Peyer's patch (tissue), 4 donors: ENCODE measurements around the gene AGAP2. TPM values are rescaled to one million over a fixed set of nuclear protein-coding genes. Genes with fewer than 3 reads are reported as not detected.
A peak's percentile ranks its signal among the peaks of the same experiment; 100 is the strongest.

Source experiments
- DNase-seq, 3 donors: peaks; one replicate each; pipeline ENCODE4 v3.0.0-alpha.2; 2017 to 2019
- H3K27ac ChIP-seq, 4 donors: fragments of 200-600 bp; sonication (generic); one replicate each; pipeline ENCODE4 v1.5.1; 2016 to 2019
- H3K27me3 ChIP-seq, 2 donors: fragments of 200-600 bp; sonication (generic); one replicate each; pipeline ENCODE4 v1.5.1; 2019
- H3K36me3 ChIP-seq, 3 donors: fragments of 200-600 bp; sonication (generic); one replicate each; pipeline ENCODE4 v1.5.1; 2016 to 2019
- H3K4me1 ChIP-seq, 4 donors: fragments of 200-600 bp; sonication (generic); one replicate each; pipeline ENCODE4 v1.5.1; 2016 to 2019
- H3K4me3 ChIP-seq, 4 donors: fragments of 200-600 bp; sonication (generic); 1 replicate in 3 of 4; 2 replicates in 1 of 4; pipeline ENCODE4 v1.5.1; 2016 to 2019; ENCODE audit warnings: mild to moderate bottlenecking in 1 of 4
- H3K9me3 ChIP-seq, 4 donors: fragments of 200-600 bp; sonication (generic); one replicate each; pipeline ENCODE4 v1.5.1; 2016 to 2019; ENCODE audit warnings: mild to moderate bottlenecking in 1 of 4
- CTCF ChIP-seq, 6 experiments: fragments of 450-650 bp in 4 of 6; fragments of 200-600 bp in 2 of 6; sonication (generic) in 1 of 6; IDR thresholded peaks; one replicate each; pipeline ENCODE4 v1.5.1; 2017 to 2019; ENCODE audit warnings: antibody characterized with exemption in 6 of 6, mild to moderate bottlenecking in 3 of 6, moderate library complexity in 1 of 6
- POLR2A ChIP-seq, 2 donors: fragments of 450-650 bp; IDR thresholded peaks; one replicate each; pipeline ENCODE4 v1.5.1; 2017; ENCODE audit warnings: antibody characterized with exemption in 2 of 2, mild to moderate bottlenecking in 2 of 2, moderate library complexity in 2 of 2
- total RNA-seq, 4 donors: library from RNA; depleted of rRNA; stranded (reverse); fragments of >200 nt; gene quantifications; one replicate each; pipeline ENCODE4 v1.1.0, GENCODE V29; 2016

The AGAP2 gene
- total RNA-seq, 4 donors from 2014 or later = 2.5 to 9.1 (median 3.1) TPM

DNA sequence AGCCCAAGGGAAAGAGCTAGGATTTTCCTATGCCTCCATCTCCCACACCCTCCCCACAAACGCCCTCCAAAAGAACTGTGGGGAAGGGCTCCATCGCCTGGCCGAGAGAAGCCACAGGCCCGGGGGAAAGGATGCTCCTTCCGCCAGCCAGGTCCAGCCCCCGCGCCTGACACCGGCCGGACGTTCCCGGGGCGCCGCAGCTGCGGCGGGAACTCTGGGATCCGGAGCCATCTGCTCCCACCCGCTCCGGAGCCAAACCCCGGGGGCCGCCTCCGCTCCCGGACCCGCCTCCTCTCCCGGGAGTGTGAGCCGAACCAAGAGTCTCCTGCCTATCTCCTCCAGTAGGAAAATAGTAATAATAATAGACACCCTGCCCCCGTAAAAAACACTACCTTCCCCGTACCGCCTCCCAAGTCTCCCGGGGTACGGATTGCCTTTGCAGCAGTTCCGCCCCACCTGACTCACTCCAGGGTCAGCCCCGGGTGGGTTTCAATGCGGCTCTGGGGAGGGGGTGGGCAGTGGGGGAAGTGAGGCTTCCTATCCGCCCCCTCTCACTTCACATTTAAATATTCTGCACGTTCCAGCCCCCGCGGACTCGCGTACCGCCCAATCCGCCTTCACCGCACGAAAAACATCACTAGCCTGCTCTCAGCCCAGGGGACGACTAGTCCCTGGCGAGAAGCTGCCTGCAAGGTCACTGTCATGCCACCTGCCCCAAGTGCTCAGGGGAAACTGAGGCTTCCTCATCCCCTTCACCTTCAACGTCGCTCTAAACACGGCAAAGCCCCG lies 2.4 kb downstream of the AGAP2 start:
- H3K9me3 ChIP-seq = no peaks in the 10 kb centered on the region
- TF ChIP-seq CTCF (IDR thresholded peaks at IDR 0.05) = no peak
- no peak for TF ChIP-seq POLR2A (IDR thresholded peaks at IDR 0.05)
- peak overlapping the region in 1 of 4 donors; percentile 0 for H3K4me3 ChIP-seq
- no peak overlapping the region for H3K27ac ChIP-seq
- H3K36me3 ChIP-seq = peaks cover 0 to 6% (median 0%) of the 10 kb centered on the region in 3 donors
- peaks cover 0 to 32% (median 15%) of the 10 kb centered on the region in 4 donors for H3K4me1 ChIP-seq
- peak in 1 of 3 donors; percentile 52 for DNase-seq
- peaks cover 0 to 50% of the 10 kb centered on the region in 2 donors for H3K27me3 ChIP-seq

- Histone ChIP-seq H3K4me3 (no peak overlapping the region), H3K27me3 (peaks cover 0 to 50% of the 10 kb centered on the region in 2 donors), H3K36me3 (peaks cover 0 to 6% (median 0%) of the 10 kb centered on the region in 3 donors), H3K9me3 (no peaks in the 10 kb centered on the region), H3K27ac (no peak overlapping the region), H3K4me1 (peaks cover 0 to 32% (median 10%) of the 10 kb centered on the region in 4 donors)
- peak in 1 of 3 donors; percentile 34 for DNase-seq
- no peak for TF ChIP-seq CTCF (IDR thresholded peaks at IDR 0.05)
- TF ChIP-seq POLR2A (IDR thresholded peaks at IDR 0.05) = no peak
Measured at GRCh38 chr12:57735198-57735855, 3.2 kb downstream of the AGAP2 start.

DNA sequence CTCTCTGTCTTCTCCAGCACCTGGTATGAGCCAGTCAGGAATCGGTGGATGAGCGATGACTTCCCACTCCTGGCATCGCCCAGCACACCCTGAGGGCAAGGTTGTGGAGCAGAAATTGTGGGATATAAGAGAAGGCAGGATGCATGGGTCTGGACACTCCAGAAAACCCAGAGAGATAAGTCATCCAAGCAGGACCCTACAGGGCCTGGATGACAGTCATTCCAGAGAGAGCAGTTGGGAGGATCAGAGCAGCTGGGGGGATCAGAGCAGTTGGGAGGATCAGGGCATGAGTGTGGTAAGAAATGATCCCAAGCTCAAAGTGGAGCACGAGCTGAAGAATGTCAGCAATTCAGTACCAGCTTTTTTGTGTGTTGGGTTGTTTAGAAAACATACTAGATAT lies 4.0 kb downstream of the AGAP2 start:
- TF ChIP-seq POLR2A (IDR thresholded peaks at IDR 0.05) = no peak
- Histone ChIP-seq H3K4me3 (no peak overlapping the region), H3K27ac (no peak overlapping the region), H3K36me3 (peaks cover 0 to 6% (median 0%) of the 10 kb centered on the region in 3 donors), H3K9me3 (no peaks in the 10 kb centered on the region), H3K27me3 (peaks cover 0 to 48% of the 10 kb centered on the region in 2 donors), H3K4me1 (peaks cover 0 to 32% (median 5%) of the 10 kb centered on the region in 4 donors)
- no peak for DNase-seq

DNA sequence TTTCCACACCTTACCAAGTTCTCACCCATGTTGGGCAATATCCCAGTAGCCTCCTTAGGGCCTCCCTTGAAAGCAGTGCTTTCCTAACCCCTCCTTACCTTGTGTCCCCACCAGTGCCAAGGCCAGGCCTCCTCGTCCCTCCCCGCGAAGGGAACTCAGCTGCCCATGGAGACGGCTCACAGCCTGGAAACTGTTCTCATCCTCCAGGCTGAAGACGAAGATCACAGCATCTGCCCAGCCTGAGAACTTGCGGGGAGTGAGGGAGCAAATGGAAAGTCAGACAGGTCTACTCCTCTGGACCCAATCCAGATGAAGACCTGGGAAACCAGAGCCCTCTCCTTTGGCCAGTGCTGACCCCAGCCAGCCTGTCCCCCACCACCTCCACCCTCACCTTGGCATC lies 4.6 kb downstream of the AGAP2 start:
- H3K9me3 ChIP-seq = no peaks in the 10 kb centered on the region
- H3K27ac ChIP-seq = no peak overlapping the region
- no peak for DNase-seq
- H3K4me1 ChIP-seq = peaks cover 0 to 32% (median 4%) of the 10 kb centered on the region in 4 donors
- peaks cover 0 to 6% (median 0%) of the 10 kb centered on the region in 3 donors for H3K36me3 ChIP-seq
- no peak for TF ChIP-seq CTCF (IDR thresholded peaks at IDR 0.05)
- no peak for TF ChIP-seq POLR2A (IDR thresholded peaks at IDR 0.05)
- no peak overlapping the region for H3K4me3 ChIP-seq
- peaks cover 0 to 42% of the 10 kb centered on the region in 2 donors for H3K27me3 ChIP-seq

DNA sequence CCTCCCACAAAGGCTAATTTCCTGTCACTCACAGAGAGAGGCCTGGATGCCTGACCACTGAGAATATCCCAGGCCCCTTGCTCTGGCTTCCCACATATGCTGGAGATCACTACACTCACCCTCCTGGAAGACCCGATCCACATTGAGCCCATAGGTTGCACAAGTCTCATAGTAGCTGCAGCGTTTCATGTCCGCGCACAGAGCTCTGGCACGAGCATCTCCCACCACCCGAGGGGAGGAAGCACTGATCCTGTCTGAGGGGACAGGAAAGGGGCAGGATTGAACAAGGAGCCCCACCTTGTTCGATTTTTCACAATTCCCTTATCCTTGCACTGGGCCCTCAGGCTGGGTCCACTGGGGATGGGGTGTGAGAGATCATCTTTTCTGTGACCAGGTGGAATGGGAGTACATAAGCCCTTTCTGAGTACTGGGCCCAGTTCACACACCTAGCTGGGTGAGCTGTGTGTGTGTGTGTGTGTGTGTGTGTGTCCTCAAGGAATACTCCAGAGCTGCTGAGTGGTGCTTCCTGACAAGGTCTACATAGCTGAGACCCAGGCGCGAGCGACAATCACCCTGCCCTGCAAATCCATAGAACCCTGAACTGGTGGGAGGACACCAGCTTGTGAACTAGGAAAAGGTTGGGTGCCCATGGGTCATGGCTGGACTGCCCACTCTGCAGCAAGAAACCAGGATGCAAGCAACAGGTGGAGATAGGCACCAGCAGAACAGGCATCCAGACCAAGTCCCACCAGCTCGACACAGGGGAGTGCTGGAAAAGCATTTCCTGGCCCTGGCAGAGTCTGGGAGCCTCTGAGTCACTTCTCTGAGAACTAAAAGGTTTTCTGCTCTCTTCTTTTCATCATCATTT lies 5.6 kb downstream of the AGAP2 start:
- peaks cover 0 to 23% (median 2%) of the 10 kb centered on the region in 4 donors for H3K4me1 ChIP-seq
- H3K36me3 ChIP-seq = peaks cover 0 to 6% (median 0%) of the 10 kb centered on the region in 3 donors
- H3K27me3 ChIP-seq = peaks cover 0 to 36% of the 10 kb centered on the region in 2 donors
- H3K9me3 ChIP-seq = no peaks in the 10 kb centered on the region
- H3K4me3 ChIP-seq = no peak overlapping the region
- TF ChIP-seq POLR2A (IDR thresholded peaks at IDR 0.05) = no peak
- H3K27ac ChIP-seq = no peak overlapping the region
- peak in 1 of 3 donors; percentile 34 for DNase-seq

DNA sequence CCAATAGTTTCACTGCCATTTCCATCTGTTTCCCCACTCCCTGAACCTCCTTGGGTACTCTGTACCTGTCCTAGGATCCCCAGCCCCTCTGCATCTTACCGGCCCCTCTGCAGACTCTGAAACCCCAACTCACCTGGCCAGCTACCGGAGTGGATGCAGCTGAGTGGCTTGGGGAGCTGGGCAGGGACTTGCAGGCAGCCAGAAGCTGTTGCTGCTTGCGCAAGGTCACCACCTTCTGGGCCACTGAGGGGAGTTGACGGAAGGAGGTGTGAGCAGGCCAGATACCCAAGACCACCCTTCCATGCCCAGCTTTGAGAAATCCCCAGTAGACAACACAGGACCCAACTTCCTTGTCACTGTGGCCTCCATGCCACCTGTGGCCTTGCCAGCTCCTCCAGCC lies 6.3 kb downstream of the AGAP2 start:
- no peak overlapping the region for H3K27ac ChIP-seq
- no peak for DNase-seq
- H3K36me3 ChIP-seq = peaks cover 0 to 6% (median 0%) of the 10 kb centered on the region in 3 donors
- TF ChIP-seq POLR2A (IDR thresholded peaks at IDR 0.05) = no peak
- TF ChIP-seq CTCF (IDR thresholded peaks at IDR 0.05) = no peak
- H3K4me3 ChIP-seq = no peak overlapping the region
- no peaks in the 10 kb centered on the region for H3K9me3 ChIP-seq
- H3K4me1 ChIP-seq = peaks cover 0 to 19% (median 0%) of the 10 kb centered on the region in 4 donors
- H3K27me3 ChIP-seq = peaks cover 0 to 32% of the 10 kb centered on the region in 2 donors
